Embryonic facial prominence (tissue), 1 donor: ENCODE data around the gene ZNF331.
"Not testable (repeated sequence)": the region's sequence is repeated elsewhere in the genome, so short reads cannot be mapped to it uniquely, and the experiment has no call there.

Source experiments
- DNase-seq: peaks from one replicate; pipeline ENCODE4 v3.0.0-alpha.2; 2016; ENCODE audit errors: extremely low spot score

The ZNF331 gene

GRCh38 chr19:53537521-53538377, at the start of gene ZNF331:
Gene ZNF331, plus strand, starts transcription at chr19:53538145. Its CDS starts 31,232 bp downstream, at chr19:53569377.
- no peak for DNase-seq

- no peak for DNase-seq
Observed at GRCh38 chr19:53492153-53492552, 45.8 kb upstream of the ZNF331 start.

- DNase-seq = not testable (repeated sequence)
Observed at GRCh38 chr19:53497311-53498023, 40.5 kb upstream of the ZNF331 start.

- not testable (repeated sequence) for DNase-seq
Observed at GRCh38 chr19:53498024-53498395, 39.9 kb upstream of the ZNF331 start.

GRCh38 chr19:53503151-53503550, 34.8 kb upstream of the ZNF331 start:
- DNase-seq = not testable (repeated sequence)

- DNase-seq = not testable (repeated sequence)
Observed at GRCh38 chr19:53503671-53504364, 34.1 kb upstream of the ZNF331 start.

GRCh38 chr19:53504365-53504703, 33.6 kb upstream of the ZNF331 start:
- DNase-seq = not testable (repeated sequence)

GRCh38 chr19:53504885-53505284, 33.1 kb upstream of the ZNF331 start:
- no peak for DNase-seq

- DNase-seq = no peak
Observed at GRCh38 chr19:53506728-53507127, 31.2 kb upstream of the ZNF331 start.

- no peak for DNase-seq
Observed at GRCh38 chr19:53507523-53508442, 30.2 kb upstream of the ZNF331 start.

- no peak for DNase-seq
Observed at GRCh38 chr19:53509443-53509842, 28.5 kb upstream of the ZNF331 start.

- DNase-seq = no peak
Observed at GRCh38 chr19:53509845-53510244, 28.1 kb upstream of the ZNF331 start.

- DNase-seq = no peak
Observed at GRCh38 chr19:53511357-53511756, 26.6 kb upstream of the ZNF331 start.

GRCh38 chr19:53511933-53512374, 26.0 kb upstream of the ZNF331 start:
- no peak for DNase-seq

GRCh38 chr19:53515047-53515446, 22.9 kb upstream of the ZNF331 start:
- not testable (repeated sequence) for DNase-seq

GRCh38 chr19:53517114-53517741, 20.7 kb upstream of the ZNF331 start:
- no peak for DNase-seq

GRCh38 chr19:53518121-53518520, 19.8 kb upstream of the ZNF331 start:
- DNase-seq = no peak

GRCh38 chr19:53518716-53519115, 19.2 kb upstream of the ZNF331 start:
- DNase-seq = no peak

- DNase-seq = no peak
Observed at GRCh38 chr19:53519446-53519845, 18.5 kb upstream of the ZNF331 start.

GRCh38 chr19:53520163-53520546, 17.8 kb upstream of the ZNF331 start:
- no peak for DNase-seq
